Activated CD4-positive, alpha-beta T cell treated with anti-CD3 and anti-CD28 coated beads, Interleukin-2, amount 50 U/mL, for 24 hours (primary cell): ENCODE results near the gene GAPDH.
A peak's percentile ranks its signal among the peaks of the same experiment; 100 is the strongest.

Experiments used
- DNase-seq, 2 donors: peaks; one replicate each; pipeline ENCODE4 v3.0.0-alpha.2; 2020; ENCODE audit warnings: low read depth in 1 of 2, low spot score in 1 of 2

Gene GAPDH

DNA sequence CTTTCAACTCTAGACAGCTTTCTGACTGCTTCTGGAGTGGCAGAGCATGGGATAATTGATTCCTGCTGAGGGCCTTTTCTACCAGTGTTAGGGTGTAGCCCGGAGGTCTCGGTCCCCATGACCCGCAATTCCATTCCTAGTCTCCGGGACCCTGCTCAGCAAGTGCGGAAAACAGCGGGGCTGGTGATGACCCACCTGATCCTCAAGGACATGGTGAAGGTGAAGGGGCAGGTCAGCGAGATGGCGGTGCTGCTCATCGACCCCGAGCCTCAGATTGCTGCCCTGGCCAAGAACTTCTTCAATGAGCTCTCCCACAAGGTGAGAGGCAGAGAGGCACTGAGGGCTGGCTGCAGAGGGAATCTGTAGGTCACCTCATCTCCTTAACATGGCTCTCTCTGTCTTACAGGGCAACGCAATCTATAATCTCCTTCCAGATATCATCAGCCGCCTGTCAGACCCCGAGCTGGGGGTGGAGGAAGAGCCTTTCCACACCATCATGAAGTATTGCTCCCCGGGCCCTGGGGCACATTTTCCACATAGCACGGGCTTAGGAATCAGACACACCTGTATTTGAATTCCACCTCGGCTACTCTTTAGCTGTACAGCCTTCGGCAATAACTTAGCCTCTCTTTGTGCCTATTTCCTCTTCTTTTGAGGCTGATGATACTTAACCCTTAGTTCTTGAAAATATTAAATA is 5.6 kb upstream of the GAPDH start:
- no peak for DNase-seq

DNA sequence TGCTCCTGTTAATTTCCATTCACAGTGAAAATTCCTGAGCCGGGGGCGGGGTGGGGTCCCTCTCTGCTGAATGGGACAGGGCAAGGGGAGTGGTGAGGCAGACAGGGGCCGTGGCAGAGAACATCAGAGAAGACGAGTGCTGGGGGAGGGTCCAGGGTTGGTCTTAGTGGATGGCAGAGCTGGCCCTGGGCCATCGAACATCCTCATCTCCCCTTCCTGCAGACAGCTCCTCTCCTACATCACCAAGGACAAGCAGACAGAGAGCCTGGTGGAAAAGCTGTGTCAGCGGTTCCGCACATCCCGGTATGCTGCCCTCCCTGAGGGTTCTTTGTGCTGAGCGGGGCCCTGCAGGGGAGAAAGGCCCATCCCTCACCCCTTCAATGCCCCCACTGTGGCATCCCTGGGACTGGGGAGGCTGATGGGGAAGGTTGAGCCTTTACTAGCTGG is 5.0 kb upstream of the GAPDH start:
- DNase-seq: no peak

DNA sequence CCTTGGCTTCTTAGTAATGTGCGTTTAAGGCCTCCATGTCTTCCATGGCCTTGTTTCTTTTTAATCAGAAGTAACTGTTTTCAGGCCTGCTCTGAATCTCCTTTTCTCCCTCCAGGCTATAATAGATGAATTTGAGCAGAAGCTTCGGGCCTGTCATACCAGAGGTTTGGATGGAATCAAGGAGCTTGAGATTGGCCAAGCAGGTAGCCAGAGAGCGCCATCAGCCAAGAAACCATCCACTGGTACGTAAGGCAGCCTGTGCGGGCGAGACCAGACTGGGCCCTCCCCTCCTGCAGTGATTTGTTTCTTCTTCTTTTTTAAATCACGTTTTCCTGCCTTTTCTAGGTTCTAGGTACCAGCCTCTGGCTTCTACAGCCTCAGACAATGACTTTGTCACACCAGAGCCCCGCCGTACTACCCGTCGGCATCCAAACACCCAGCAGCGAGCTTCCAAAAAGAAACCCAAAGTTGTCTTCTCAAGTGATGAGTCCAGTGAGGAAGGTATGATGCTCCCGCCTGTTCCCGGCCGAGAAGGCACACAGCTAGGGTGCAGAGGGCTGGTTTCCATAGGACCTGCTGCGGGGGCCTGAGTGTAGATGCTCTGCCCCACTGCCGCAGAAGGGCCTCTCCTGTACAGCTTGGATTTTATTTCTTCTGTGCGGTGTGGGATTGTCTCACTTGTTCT is 3.6 kb upstream of the GAPDH start:
- no peak for DNase-seq

DNA sequence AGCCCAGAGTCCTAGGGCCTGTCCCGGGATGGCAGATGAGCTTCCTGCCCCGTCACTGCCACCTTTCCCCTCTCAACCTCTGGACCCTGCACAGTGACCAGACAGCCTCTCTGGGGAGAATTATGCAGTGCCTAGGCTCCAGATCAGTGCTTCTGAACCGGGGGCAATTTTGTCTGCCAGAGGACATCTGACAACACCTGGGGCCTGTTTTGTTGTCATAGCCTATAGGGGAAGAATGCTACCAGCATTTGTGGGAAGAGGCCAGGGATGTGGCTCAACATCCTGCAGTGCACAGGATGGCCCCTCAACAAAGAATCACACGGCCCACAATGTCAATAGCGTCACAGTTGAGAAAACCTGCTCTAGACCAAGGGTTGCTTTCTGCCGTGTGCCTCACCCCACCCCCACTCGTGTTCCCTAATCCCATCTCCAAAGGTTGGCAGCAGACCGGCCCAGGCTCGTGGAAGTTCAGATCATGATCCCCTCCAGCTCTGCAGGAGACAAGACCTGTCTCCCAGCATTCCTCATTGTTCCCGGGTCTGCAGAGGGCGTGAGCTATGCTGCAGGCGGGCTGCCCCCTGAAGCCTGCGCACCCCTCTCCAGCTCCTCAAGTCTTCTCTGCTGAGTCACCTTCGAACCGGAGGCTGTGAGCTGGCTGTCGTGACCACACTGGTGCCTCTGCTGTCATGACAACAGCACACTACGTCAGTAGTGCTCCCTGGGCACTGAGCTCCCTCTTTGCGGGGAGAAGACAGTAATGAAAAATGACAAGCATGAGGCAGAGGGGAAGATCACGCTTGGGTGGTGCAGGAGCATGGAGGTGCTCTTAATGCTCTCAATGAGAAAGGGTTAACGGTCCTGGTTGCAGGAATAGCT is 2.0 kb upstream of the GAPDH start:
- peak; percentile 59 to 86 for DNase-seq

DNA sequence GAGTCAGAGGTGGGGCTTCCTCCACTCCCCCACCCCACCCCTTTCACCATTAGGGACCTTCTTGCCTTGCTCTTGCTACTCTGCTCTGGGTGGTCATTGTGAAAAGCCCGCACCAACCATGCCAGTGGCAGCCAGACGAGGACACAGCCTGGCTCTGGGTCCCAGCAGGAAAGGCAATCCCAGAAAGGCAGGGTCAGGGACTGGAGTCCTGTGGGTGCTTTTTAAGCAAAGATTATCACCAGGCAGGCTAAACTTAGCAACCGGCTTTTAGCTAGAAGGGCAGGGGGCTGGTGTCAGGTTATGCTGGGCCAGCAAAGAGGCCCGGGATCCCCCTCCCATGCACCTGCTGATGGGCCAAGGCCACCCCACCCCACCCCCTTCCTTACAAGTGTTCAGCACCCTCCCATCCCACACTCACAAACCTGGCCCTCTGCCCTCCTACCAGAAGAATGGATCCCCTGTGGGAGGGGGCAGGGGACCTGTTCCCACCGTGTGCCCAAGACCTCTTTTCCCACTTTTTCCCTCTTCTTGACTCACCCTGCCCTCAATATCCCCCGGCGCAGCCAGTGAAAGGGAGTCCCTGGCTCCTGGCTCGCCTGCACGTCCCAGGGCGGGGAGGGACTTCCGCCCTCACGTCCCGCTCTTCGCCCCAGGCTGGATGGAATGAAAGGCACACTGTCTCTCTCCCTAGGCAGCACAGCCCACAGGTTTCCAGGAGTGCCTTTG is 1.2 kb upstream of the GAPDH start:
- no peak for DNase-seq

DNA sequence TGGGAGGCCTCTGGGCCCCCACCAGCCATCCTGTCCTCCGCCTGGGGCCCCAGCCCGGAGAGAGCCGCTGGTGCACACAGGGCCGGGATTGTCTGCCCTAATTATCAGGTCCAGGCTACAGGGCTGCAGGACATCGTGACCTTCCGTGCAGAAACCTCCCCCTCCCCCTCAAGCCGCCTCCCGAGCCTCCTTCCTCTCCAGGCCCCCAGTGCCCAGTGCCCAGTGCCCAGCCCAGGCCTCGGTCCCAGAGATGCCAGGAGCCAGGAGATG is 729 bp upstream of the GAPDH start:
- no peak for DNase-seq

DNA sequence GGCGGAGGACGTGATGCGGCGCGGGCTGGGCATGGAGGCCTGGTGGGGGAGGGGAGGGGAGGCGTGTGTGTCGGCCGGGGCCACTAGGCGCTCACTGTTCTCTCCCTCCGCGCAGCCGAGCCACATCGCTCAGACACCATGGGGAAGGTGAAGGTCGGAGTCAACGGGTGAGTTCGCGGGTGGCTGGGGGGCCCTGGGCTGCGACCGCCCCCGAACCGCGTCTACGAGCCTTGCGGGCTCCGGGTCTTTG is 303 bp downstream of the GAPDH start:
- DNase-seq: no peak

DNA sequence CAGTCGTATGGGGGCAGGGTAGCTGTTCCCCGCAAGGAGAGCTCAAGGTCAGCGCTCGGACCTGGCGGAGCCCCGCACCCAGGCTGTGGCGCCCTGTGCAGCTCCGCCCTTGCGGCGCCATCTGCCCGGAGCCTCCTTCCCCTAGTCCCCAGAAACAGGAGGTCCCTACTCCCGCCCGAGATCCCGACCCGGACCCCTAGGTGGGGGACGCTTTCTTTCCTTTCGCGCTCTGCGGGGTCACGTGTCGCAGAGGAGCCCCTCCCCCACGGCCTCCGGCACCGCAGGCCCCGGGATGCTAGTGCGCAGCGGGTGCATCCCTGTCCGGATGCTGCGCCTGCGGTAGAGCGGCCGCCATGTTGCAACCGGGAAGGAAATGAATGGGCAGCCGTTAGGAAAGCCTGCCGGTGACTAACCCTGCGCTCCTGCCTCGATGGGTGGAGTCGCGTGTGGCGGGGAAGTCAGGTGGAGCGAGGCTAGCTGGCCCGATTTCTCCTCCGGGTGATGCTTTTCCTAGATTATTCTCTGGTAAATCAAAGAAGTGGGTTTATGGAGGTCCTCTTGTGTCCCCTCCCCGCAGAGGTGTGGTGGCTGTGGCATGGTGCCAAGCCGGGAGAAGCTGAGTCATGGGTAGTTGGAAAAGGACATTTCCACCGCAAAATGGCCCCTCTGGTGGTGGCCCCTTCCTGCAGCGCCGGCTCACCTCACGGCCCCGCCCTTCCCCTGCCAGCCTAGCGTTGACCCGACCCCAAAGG is 804 bp downstream of the GAPDH start:
- DNase-seq: peak; percentile 60 to 61

DNA sequence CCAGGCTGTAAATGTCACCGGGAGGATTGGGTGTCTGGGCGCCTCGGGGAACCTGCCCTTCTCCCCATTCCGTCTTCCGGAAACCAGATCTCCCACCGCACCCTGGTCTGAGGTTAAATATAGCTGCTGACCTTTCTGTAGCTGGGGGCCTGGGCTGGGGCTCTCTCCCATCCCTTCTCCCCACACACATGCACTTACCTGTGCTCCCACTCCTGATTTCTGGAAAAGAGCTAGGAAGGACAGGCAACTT is 1.3 kb downstream of the GAPDH start:
- no peak for DNase-seq

DNA sequence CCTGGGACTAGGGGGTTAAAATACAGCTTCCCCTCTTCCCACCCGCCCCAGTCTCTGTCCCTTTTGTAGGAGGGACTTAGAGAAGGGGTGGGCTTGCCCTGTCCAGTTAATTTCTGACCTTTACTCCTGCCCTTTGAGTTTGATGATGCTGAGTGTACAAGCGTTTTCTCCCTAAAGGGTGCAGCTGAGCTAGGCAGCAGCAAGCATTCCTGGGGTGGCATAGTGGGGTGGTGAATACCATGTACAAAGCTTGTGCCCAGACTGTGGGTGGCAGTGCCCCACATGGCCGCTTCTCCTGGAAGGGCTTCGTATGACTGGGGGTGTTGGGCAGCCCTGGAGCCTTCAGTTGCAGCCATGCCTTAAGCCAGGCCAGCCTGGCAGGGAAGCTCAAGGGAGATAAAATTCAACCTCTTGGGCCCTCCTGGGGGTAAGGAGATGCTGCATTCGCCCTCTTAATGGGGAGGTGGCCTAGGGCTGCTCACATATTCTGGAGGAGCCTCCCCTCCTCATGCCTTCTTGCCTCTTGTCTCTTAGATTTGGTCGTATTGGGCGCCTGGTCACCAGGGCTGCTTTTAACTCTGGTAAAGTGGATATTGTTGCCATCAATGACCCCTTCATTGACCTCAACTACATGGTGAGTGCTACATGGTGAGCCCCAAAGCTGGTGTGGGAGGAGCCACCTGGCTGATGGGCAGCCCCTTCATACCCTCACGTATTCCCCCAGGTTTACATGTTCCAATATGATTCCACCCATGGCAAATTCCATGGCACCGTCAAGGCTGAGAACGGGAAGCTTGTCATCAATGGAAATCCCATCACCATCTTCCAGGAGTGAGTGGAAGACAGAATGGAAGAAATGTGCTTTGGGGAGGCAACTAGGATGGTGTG is 1.9 kb downstream of the GAPDH start:
- no peak for DNase-seq

DNA sequence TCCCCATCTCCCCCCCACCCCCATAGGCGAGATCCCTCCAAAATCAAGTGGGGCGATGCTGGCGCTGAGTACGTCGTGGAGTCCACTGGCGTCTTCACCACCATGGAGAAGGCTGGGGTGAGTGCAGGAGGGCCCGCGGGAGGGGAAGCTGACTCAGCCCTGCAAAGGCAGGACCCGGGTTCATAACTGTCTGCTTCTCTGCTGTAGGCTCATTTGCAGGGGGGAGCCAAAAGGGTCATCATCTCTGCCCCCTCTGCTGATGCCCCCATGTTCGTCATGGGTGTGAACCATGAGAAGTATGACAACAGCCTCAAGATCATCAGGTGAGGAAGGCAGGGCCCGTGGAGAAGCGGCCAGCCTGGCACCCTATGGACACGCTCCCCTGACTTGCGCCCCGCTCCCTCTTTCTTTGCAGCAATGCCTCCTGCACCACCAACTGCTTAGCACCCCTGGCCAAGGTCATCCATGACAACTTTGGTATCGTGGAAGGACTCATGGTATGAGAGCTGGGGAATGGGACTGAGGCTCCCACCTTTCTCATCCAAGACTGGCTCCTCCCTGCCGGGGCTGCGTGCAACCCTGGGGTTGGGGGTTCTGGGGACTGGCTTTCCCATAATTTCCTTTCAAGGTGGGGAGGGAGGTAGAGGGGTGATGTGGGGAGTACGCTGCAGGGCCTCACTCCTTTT is 2.7 kb downstream of the GAPDH start:
- no peak for DNase-seq

DNA sequence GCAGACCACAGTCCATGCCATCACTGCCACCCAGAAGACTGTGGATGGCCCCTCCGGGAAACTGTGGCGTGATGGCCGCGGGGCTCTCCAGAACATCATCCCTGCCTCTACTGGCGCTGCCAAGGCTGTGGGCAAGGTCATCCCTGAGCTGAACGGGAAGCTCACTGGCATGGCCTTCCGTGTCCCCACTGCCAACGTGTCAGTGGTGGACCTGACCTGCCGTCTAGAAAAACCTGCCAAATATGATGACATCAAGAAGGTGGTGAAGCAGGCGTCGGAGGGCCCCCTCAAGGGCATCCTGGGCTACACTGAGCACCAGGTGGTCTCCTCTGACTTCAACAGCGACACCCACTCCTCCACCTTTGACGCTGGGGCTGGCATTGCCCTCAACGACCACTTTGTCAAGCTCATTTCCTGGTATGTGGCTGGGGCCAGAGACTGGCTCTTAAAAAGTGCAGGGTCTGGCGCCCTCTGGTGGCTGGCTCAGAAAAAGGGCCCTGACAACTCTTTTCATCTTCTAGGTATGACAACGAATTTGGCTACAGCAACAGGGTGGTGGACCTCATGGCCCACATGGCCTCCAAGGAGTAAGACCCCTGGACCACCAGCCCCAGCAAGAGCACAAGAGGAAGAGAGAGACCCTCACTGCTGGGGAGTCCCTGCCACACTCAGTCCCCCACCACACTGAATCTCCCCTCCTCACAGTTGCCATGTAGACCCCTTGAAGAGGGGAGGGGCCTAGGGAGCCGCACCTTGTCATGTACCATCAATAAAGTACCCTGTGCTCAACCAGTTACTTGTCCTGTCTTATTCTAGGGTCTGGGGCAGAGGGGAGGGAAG is 3.5 kb downstream of the GAPDH start:
- peak; percentile 69 to 70 for DNase-seq

DNA sequence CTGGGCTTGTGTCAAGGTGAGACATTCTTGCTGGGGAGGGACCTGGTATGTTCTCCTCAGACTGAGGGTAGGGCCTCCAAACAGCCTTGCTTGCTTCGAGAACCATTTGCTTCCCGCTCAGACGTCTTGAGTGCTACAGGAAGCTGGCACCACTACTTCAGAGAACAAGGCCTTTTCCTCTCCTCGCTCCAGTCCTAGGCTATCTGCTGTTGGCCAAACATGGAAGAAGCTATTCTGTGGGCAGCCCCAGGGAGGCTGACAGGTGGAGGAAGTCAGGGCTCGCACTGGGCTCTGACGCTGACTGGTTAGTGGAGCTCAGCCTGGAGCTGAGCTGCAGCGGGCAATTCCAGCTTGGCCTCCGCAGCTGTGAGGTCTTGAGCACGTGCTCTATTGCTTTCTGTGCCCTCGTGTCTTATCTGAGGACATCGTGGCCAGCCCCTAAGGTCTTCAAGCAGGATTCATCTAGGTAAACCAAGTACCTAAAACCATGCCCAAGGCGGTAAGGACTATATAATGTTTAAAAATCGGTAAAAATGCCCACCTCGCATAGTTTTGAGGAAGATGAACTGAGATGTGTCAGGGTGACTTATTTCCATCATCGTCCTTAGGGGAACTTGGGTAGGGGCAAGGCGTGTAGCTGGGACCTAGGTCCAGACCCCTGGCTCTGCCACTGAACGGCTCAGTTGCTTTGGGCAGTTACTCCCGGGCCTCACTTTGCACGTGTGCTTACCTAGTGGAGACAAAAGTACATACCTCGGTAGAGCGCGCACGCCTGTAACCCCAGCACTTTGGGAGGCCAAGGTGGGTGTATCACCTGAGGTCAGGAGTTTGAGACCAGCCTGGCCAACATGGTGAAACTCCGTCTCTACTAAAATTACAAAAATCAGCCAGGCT is 4.3 kb downstream of the GAPDH start:
- peak in 1 of 2 donors; percentile 32 for DNase-seq

DNA sequence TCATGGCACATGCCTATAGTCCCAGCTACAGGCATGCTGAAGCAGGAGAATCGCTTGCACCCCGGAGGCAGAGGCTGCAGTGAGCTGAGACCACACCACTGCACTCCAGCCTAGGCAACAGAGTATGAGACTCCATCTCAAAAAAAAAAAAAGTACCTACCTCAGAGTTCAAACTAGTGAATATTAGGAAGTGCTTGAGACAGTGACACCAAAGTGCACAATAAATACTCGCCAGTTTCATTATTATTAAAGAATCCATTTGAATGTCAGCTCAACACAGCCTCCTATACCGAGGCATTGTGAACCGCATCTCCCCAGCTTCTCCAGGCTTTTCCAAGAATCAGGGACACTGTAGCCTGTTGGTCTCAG is 5.0 kb downstream of the GAPDH start:
- no peak for DNase-seq

DNA sequence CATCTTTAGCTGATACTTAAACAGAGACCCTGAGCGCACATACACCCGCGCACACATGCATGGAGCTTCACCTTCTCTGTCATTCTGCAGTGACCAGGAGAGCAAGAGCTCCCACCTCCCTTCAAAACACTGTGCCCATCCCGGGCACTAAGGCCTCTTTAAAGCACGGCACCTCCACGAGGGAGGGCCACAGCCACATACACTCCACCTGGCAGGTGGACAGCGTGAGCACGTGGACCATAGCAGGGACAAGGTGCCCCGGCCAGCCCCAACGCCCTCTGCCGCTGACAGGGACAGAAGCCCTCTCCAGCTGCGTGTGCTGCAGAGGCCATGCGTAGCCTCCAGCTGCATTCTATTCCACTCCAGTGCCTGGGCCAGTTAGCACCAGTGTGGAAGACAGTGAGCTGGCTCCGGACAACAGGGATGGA is 5.4 kb downstream of the GAPDH start:
- no peak for DNase-seq

DNA sequence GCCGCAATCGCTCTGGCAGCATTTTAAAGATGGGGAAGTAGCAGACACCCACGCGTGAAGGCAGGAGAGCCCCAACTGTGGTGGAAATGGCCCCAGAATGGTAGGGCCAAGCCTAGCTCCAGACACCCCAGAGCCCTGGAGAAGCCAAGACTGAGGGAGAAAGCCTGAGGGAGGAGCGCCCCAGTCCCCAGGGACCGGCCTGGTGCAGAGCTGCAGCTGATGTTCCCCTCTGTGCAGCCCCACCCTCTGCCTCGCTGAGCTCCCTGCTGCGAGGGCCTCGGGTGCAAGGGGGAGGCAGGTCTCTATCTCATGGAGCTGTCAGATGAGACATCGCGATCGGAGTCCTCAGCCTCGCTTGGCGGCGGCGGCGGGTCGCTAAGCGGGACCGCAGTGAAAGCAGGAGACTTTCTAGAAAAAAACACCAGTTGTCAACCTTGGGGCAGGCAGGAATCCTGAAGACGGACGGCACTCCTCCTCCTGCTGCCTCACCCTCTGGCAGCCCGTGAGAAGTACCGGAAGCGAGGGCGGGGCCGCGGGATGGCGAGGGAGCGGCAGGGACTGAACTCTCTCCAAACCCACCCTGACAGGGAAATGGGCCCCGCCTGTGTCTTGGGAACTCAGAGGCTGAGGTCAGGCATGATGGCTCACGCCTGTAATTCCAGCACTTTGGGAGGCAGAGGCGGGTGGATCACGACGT is 6.0 kb downstream of the GAPDH start:
- DNase-seq: peak in 1 of 2 donors; percentile 48
